ENCODE measurements around the gene PTPRG. TPM values are rescaled to one million over a fixed set of nuclear protein-coding genes. Genes with fewer than 3 reads are reported as not detected.

PTPRG gene
- total RNA-seq, 2 experiments from 2014 or later: 0.24 to 0.37 TPM

DNA sequence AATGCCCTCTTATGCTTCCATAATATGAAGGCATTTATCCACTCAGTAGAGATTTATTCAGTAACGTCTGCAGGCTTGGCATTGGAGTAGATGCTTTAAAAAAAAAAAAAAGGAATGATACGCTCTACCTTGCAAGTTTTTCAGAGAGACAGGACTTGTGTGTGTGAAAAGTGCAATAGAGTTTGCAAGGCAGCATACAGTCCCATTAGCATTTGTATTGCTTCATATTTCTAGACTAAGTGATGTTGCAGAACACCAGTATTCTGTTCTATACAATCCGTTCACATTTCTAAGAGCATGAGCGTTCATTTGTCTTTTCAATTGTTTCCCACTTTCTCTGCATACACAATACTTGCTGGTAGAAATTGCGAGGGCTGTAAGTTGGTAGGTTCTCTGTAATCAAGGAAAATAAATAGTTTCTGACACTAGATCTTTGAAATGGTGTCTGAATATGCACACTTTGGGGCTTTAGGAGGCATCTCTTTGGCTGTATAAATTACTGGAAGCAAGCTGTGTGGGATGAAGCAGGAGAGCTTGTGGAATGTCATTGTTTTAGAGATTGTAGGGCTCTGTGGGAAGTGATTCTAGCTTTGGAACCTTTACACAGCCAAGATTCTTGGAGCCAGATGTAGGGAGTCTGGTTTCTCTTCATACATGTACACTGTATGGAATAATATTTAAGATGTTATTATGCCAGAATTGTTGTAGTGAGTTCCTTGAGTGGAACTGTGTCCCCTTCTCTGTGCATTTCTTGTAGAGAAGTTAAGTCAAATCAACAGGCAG lies 549.3 kb downstream of the PTPRG start:
- intact Hi-C loops (cut with micrococcal nuclease): no loop called here

DNA sequence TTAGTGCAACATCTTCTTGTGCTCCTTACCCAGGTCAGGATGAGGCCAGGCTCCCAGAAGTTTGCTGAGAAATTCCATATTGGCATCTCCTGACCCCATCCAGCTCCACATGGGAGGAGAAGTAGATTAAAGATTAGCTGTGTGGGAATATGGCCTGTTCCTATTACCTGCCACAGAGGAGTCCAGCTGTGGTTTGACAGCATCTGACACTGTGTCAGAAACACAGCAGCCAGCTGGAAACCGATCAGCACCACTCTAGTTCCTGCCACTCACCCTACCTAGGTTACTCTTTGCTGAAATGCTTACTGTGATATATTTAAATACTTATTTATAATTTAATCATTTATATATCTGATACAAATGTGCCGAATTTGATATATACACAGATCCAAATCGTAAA lies 551.7 kb downstream of the PTPRG start:
- CTCF ChIA-PET: no interaction called here
- no peak overlapping the region for H3K4me3 Mint-ChIP-seq
- DNase-seq: no peak
- H3K27me3 Mint-ChIP-seq (ENCODE audit: low read depth): peaks cover 3% of the 10 kb centered on the region
- intact Hi-C loops (cut with micrococcal nuclease): no loop called here
- H3K4me1 Mint-ChIP-seq (ENCODE audit: low read depth): no peaks in the 10 kb centered on the region
- H3K36me3 Mint-ChIP-seq (ENCODE audit: low read depth): no peaks in the 10 kb centered on the region
- no peak overlapping the region for H3K27ac Mint-ChIP-seq
- H3K9me3 Mint-ChIP-seq: peaks cover 3% of the 10 kb centered on the region

More for the DNA sequence above, 549.3 kb downstream of the PTPRG start:
- no peak for DNase-seq
- Mint-ChIP-seq H3K9me3 (peaks cover 3% of the 10 kb centered on the region), H3K4me1 (ENCODE audit: low read depth) (no peaks in the 10 kb centered on the region), H3K27ac (no peak overlapping the region), H3K4me3 (no peak overlapping the region), H3K36me3 (ENCODE audit: low read depth) (no peaks in the 10 kb centered on the region), H3K27me3 (ENCODE audit: low read depth) (peaks cover 3% of the 10 kb centered on the region)
- CTCF ChIA-PET: no interaction called here

DNA sequence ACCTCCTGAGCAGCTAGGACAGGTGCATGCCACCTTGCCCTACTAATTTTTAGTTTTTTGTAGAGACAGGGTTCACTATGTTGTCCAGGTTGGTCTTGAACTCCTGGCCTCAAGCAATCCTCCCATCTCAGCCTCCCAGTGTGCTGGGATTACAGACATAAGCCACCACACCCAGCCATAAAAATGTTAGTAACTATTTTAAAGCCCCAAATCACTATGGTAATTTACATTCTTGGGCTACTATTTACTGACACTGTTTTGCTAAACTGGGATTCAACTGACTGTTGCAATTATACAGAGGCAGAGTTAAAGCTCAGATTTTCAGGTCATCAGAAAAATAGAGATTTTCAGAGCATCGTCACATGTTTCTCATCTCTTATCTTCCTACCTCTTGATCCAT lies 553.4 kb downstream of the PTPRG start:
- CTCF ChIA-PET: no interaction called here
- Mint-ChIP-seq H3K36me3 (ENCODE audit: low read depth) (no peaks in the 10 kb centered on the region), H3K4me1 (ENCODE audit: low read depth) (no peaks in the 10 kb centered on the region), H3K4me3 (no peak overlapping the region), H3K27me3 (ENCODE audit: low read depth) (peaks cover 4% of the 10 kb centered on the region), H3K9me3 (peaks cover 1% of the 10 kb centered on the region), H3K27ac (no peak overlapping the region)
- DNase-seq: no peak
- intact Hi-C loops (cut with micrococcal nuclease): no loop called here

DNA sequence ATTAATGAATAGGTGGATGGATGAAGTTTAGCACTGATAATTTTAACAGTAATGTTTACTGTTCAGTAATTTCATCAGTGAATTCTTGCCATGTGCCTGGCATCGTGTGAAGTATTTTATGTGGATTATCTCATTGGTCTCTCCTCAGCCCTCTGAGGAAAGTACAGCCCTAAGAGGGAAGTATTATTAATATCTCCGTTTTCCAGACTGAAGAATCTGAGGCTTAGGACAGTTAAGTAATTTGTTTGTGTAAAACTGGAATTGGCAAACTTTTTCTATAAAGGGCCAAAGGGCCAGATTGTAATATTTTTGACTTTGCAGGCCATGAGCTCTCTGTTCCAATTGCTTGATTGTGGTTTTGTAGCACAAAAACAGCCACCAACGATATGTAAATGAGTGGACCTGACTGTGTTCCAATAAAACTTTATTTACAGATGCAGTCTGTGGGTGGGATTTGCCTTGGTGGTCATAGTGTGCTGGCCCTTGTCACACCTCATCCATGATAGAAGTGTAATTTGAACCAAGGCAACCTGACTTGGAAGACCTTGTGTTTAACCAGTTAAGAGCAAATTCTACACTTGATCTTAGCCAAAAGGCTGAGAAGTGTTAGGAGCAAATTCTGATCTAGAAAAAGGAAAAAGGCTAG lies 556.7 kb downstream of the PTPRG start:
- CTCF ChIA-PET: no interaction called here
- Mint-ChIP-seq H3K27me3 (ENCODE audit: low read depth) (peaks cover 4% of the 10 kb centered on the region), H3K9me3 (no peaks in the 10 kb centered on the region)

GRCh38 chr3:62119139-62119538 lies 557.8 kb downstream of the PTPRG start:
- Mint-ChIP-seq H3K27ac (no peak overlapping the region), H3K4me1 (ENCODE audit: low read depth) (no peaks in the 10 kb centered on the region), H3K4me3 (no peak overlapping the region), H3K36me3 (ENCODE audit: low read depth) (no peaks in the 10 kb centered on the region), H3K9me3 (no peaks in the 10 kb centered on the region), H3K27me3 (ENCODE audit: low read depth) (peaks cover 4% of the 10 kb centered on the region)
- CTCF ChIA-PET: no interaction called here
- intact Hi-C loops (cut with micrococcal nuclease): no loop called here
- no peak for DNase-seq

More for the DNA sequence above, 556.7 kb downstream of the PTPRG start:
- H3K4me1 Mint-ChIP-seq (ENCODE audit: low read depth): no peaks in the 10 kb centered on the region
- H3K36me3 Mint-ChIP-seq (ENCODE audit: low read depth): no peaks in the 10 kb centered on the region
- no peak overlapping the region for H3K4me3 Mint-ChIP-seq
- H3K27ac Mint-ChIP-seq: no peak overlapping the region
- DNase-seq: no peak
- intact Hi-C loops (cut with micrococcal nuclease): no loop called here

DNA sequence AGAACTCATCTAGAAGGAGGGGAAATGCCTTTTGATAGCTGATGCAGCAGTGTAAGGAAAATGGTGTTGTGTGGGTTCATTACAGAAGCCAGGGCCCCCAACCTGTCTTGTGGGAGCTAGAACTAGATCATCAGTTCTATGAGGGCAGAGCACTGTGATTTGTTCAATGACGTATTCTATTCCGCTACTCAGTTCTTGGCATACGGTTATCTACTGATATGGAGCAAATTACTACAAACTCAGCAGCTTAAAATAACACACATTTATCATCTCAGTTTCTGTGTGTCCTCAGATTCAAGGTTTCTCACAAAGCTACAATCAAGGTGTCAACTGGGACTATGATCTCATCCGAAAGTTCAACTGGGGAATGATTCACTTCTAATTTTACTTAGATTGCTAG lies 561.4 kb downstream of the PTPRG start:
- CTCF ChIA-PET: no interaction called here
- no peaks in the 10 kb centered on the region for H3K9me3 Mint-ChIP-seq
- DNase-seq: no peak
- intact Hi-C loops (cut with micrococcal nuclease): no loop called here
- no peaks in the 10 kb centered on the region for H3K4me1 Mint-ChIP-seq (ENCODE audit: low read depth)
- H3K27me3 Mint-ChIP-seq (ENCODE audit: low read depth): peaks cover 4% of the 10 kb centered on the region
- no peaks in the 10 kb centered on the region for H3K36me3 Mint-ChIP-seq (ENCODE audit: low read depth)
- H3K27ac Mint-ChIP-seq: no peak overlapping the region
- H3K4me3 Mint-ChIP-seq: no peak overlapping the region

- CTCF ChIA-PET: no interaction called here
- H3K4me3 Mint-ChIP-seq: no peak overlapping the region
- DNase-seq: no peak
- no peaks in the 10 kb centered on the region for H3K9me3 Mint-ChIP-seq
- H3K27me3 Mint-ChIP-seq (ENCODE audit: low read depth): peaks cover 1% of the 10 kb centered on the region
- no peaks in the 10 kb centered on the region for H3K36me3 Mint-ChIP-seq (ENCODE audit: low read depth)
- no peak overlapping the region for H3K27ac Mint-ChIP-seq
- H3K4me1 Mint-ChIP-seq (ENCODE audit: low read depth): no peaks in the 10 kb centered on the region
- intact Hi-C loops (cut with micrococcal nuclease): no loop called here
Observed at GRCh38 chr3:62125380-62125779, 564.0 kb downstream of the PTPRG start.

GRCh38 chr3:62127116-62127515 lies 565.7 kb downstream of the PTPRG start:
- H3K9me3 Mint-ChIP-seq: no peaks in the 10 kb centered on the region
- CTCF ChIA-PET: no interaction called here
- intact Hi-C loops (cut with micrococcal nuclease): no loop called here

DNA sequence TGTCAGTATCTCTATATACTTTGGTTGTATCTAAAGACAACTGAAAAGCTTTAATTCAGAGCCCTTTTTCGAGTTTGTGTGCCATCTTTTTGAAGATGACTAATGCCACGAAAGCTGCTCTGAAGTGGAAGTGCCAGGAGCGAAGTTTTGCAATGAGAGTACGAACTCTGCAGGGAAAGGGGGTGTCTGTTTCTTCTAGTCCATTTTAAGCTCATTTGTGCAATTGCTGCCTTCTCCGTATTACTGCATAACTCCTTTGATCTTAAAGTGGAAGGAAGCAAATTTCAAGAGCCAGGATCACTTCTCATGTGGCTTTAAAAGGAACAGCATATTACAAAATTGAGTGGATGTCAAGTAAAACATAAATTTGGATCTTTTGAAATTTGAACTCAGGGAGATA lies 566.7 kb downstream of the PTPRG start:
- no peak for DNase-seq
- H3K4me3 Mint-ChIP-seq: no peak overlapping the region
- no peaks in the 10 kb centered on the region for H3K9me3 Mint-ChIP-seq
- H3K36me3 Mint-ChIP-seq (ENCODE audit: low read depth): no peaks in the 10 kb centered on the region
- H3K4me1 Mint-ChIP-seq (ENCODE audit: low read depth): no peaks in the 10 kb centered on the region
- H3K27ac Mint-ChIP-seq: no peak overlapping the region
- H3K27me3 Mint-ChIP-seq (ENCODE audit: low read depth): peaks cover 8% of the 10 kb centered on the region
- CTCF ChIA-PET: no interaction called here
- intact Hi-C loops (cut with micrococcal nuclease): no loop called here

More at GRCh38 chr3:62127116-62127515, 565.7 kb downstream of the PTPRG start:
- Mint-ChIP-seq H3K36me3 (ENCODE audit: low read depth) (no peaks in the 10 kb centered on the region), H3K27ac (no peak overlapping the region), H3K4me1 (ENCODE audit: low read depth) (no peaks in the 10 kb centered on the region), H3K27me3 (ENCODE audit: low read depth) (peaks cover 3% of the 10 kb centered on the region), H3K4me3 (no peak overlapping the region)
- no peak for DNase-seq

DNA sequence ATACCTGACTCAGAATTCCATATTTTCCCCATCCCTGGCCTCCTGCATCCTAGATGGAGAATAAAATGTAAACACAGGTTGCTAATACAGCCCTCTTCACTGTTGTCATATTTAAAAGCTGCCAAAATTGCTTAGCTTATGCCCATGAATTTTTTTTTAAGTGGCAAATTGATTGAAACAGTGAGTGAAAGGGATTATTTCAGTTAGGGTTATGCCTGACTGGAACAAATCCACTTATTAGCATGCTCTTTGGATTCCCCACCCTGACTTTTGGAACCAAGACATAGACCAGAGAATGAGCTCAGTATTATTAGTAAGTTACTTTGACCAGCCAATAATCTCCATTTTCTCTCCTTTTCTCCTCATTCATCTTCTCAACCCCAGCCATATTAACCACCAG lies 567.3 kb downstream of the PTPRG start:
- Mint-ChIP-seq H3K9me3 (no peaks in the 10 kb centered on the region), H3K4me1 (ENCODE audit: low read depth) (no peaks in the 10 kb centered on the region), H3K27ac (no peak overlapping the region), H3K4me3 (no peak overlapping the region), H3K36me3 (ENCODE audit: low read depth) (no peaks in the 10 kb centered on the region), H3K27me3 (ENCODE audit: low read depth) (peaks cover 11% of the 10 kb centered on the region)
- no peak for DNase-seq
- CTCF ChIA-PET: interaction anchor here (0.6 kb wide), 1 partner anchor 175 kb away, joined by 3 read pairs; no protein-coding TSS in a partner anchor
- intact Hi-C loops (cut with micrococcal nuclease): no loop called here

- H3K27me3 Mint-ChIP-seq (ENCODE audit: low read depth): peaks cover 16% of the 10 kb centered on the region
- intact Hi-C loops (cut with micrococcal nuclease): no loop called here
- H3K4me3 Mint-ChIP-seq: no peak overlapping the region
- DNase-seq: no peak
- no peaks in the 10 kb centered on the region for H3K36me3 Mint-ChIP-seq (ENCODE audit: low read depth)
- no peak overlapping the region for H3K27ac Mint-ChIP-seq
- CTCF ChIA-PET: interaction anchor here (1.1 kb wide), 2 partner anchors 22 to 56 kb away, joined by 3 read pairs; no protein-coding TSS in a partner anchor
- no peaks in the 10 kb centered on the region for H3K4me1 Mint-ChIP-seq (ENCODE audit: low read depth)
- H3K9me3 Mint-ChIP-seq: no peaks in the 10 kb centered on the region
Observed at GRCh38 chr3:62131050-62131449, 569.7 kb downstream of the PTPRG start.

DNA sequence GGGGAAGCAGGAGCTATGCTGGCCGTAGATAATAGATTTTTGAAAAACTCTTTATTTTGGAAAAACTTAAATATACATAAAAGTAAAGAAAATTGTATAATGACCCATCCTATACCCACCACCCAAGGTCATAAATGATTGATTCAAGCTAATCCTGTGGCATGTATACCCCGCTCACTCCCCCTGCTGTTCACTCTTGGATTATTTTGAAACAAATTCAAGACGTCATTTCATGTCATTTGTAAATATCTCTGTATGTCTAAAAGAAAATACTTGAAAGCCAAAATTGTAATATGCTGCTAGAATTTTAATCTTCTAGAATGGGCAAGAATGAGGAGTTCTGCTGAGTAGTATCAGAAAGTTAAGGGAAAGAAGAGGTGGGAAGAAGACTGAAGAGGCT lies 570.2 kb downstream of the PTPRG start:
- H3K4me3 Mint-ChIP-seq: no peak overlapping the region
- CTCF ChIA-PET: interaction anchor here (1.1 kb wide), 2 partner anchors 22 to 56 kb away, joined by 3 read pairs; no protein-coding TSS in a partner anchor
- H3K36me3 Mint-ChIP-seq (ENCODE audit: low read depth): no peaks in the 10 kb centered on the region

More for the DNA sequence above, 570.2 kb downstream of the PTPRG start:
- Mint-ChIP-seq H3K27me3 (ENCODE audit: low read depth) (peaks cover 18% of the 10 kb centered on the region), H3K9me3 (no peaks in the 10 kb centered on the region), H3K4me1 (ENCODE audit: low read depth) (no peaks in the 10 kb centered on the region), H3K27ac (no peak overlapping the region)
- intact Hi-C loops (cut with micrococcal nuclease): no loop called here
- no peak for DNase-seq
